HepG2 (cell line): ENCODE results near the gene MOV10L1. TPM values are rescaled to one million over a fixed set of nuclear protein-coding genes. Genes with fewer than 3 reads are reported as not detected.

ENCODE experiments used
- AHR ChIP-seq: IDR thresholded peaks from 2 replicates; pipeline ENCODE4 v1.6.1; 2018; ENCODE audit warnings: missing genetic modification reagents, missing compliant biosample characterization
- FOXA1 ChIP-seq, 2 experiments: fragments of 450-650 bp in 1 of 2; sonication (generic) in 1 of 2; formaldehyde crosslinking in 1 of 2; IDR thresholded peaks; 2 replicates each; pipeline versions ENCODE4 v1.4.0 to v1.6.1; 2016 to 2020; ENCODE audit warnings: missing genetic modification reagents in 1 of 2
- MEIS1 ChIP-seq: sonication (generic); formaldehyde crosslinking; IDR thresholded peaks from 2 replicates; pipeline ENCODE4 v1.9.0; 2021; ENCODE audit warnings: mild to moderate bottlenecking, missing genetic modification reagents, moderate library complexity, borderline replicate concordance
- NONO ChIP-seq, 2 experiments: fragments of 450-650 bp in 1 of 2; sonication (generic) in 1 of 2; formaldehyde crosslinking in 1 of 2; IDR thresholded peaks in 1 of 2; conservative IDR thresholded peaks in 1 of 2; 2 replicates each; pipeline versions ENCODE4 v1.6.1 to v1.8.0; 2017 to 2022; ENCODE audit warnings: mild to moderate bottlenecking in 1 of 2, missing genetic modification reagents in 1 of 2, moderate library complexity in 1 of 2
- NR2F1 ChIP-seq, 2 experiments: fragments of 450-650 bp in 1 of 2; formaldehyde crosslinking in 1 of 2; IDR thresholded peaks; 2 replicates each; pipeline versions ENCODE4 v1.5.0 to v1.6.1; 2016 to 2020; ENCODE audit warnings: mild to moderate bottlenecking in 1 of 2, missing compliant biosample characterization in 1 of 2, missing genetic modification reagents in 1 of 2, moderate library complexity in 1 of 2
- SMARCE1 ChIP-seq: fragments of 450-650 bp; IDR thresholded peaks from 2 replicates; pipeline ENCODE4 v1.6.1; 2017; ENCODE audit warnings: borderline replicate concordance
- THAP11 ChIP-seq: IDR thresholded peaks from 2 replicates; pipeline ENCODE4 v1.6.1; 2016; ENCODE audit warnings: missing biosample characterization, missing genetic modification reagents
- ZNF326 ChIP-seq: sonication (generic); formaldehyde crosslinking; IDR thresholded peaks from 2 replicates; pipeline ENCODE4 v1.4.0; 2020; ENCODE audit warnings: missing genetic modification reagents, borderline replicate concordance
- ZNF558 ChIP-seq: sonication (generic); formaldehyde crosslinking; IDR thresholded peaks from 2 replicates; pipeline ENCODE4 v1.9.0; 2022; ENCODE audit warnings: mild to moderate bottlenecking, missing genetic modification reagents, borderline replicate concordance
- ZNF605 ChIP-seq: sonication (generic); formaldehyde crosslinking; IDR thresholded peaks from 2 replicates; pipeline ENCODE4 v1.8.0; 2022; ENCODE audit warnings: mild to moderate bottlenecking, missing genetic modification reagents
- ZNF75D ChIP-seq: sonication (generic); formaldehyde crosslinking; IDR thresholded peaks from 2 replicates; pipeline ENCODE4 v1.8.1; 2023; ENCODE audit warnings: missing genetic modification reagents, mild to moderate bottlenecking, borderline replicate concordance
- ZNF850 ChIP-seq: sonication (generic); formaldehyde crosslinking; conservative IDR thresholded peaks from 2 replicates; pipeline ENCODE4 v1.9.0; 2021; ENCODE audit warnings: mild to moderate bottlenecking, missing genetic modification reagents
- polyA plus RNA-seq, 8 experiments: library from polyadenylated mRNA; depleted of rRNA in 3 of 8; stranded (reverse) in 7 of 8; unstranded in 1 of 8; fragments of >200 nt; fragmentation: Illumina TruSeq in 4 of 8; extraction: Trizol in 4 of 8; gene quantifications; 2 replicates each; pipeline versions ENCODE4 v1.2.1 to v1.2.3, GENCODE V29; 2011 to 2016; ENCODE audit warnings: low read depth in 4 of 8, missing spikeins in 1 of 8, mixed read lengths in 1 of 8; ENCODE audit not compliant: insufficient read depth in 1 of 8
- total RNA-seq, 5 experiments: library from RNA; depleted of rRNA; stranded (reverse); fragments of >200 nt; fragmentation: Illumina TruSeq; extraction: Trizol; gene quantifications; 2 replicates each; pipeline ENCODE4 v1.2.3, GENCODE V29; 2016; ENCODE audit warnings: low read depth in 1 of 5
- TF ChIP-seq, protein P1 (sequence below): IDR thresholded peaks from 2 replicates; pipeline ENCODE4 v1.6.1; 2012; ENCODE audit warnings: low read length, improper control_type of control experiment
- TF ChIP-seq, protein P2 (sequence below): sonication (generic); formaldehyde crosslinking; IDR thresholded peaks from 2 replicates; pipeline ENCODE4 v1.4.0; 2020; ENCODE audit warnings: missing genetic modification reagents, mild to moderate bottlenecking, borderline replicate concordance
- TF ChIP-seq, protein P3 (sequence below): IDR thresholded peaks from 2 replicates; pipeline ENCODE4 v1.6.1; 2012; ENCODE audit warnings: low read depth, low read length, improper control_type of control experiment
- TF ChIP-seq, protein P4 (sequence below): sonication (generic); formaldehyde crosslinking; IDR thresholded peaks from 2 replicates; pipeline ENCODE4 v1.4.0; 2020; ENCODE audit warnings: missing genetic modification reagents, mild to moderate bottlenecking, borderline replicate concordance

MOV10L1 gene
- total and polyA plus RNA-seq, 2 of the 13 experiments (the other 11 are each of a cell fraction or from before 2014, with no cell fraction given), result 0.11 to 0.12 TPM

DNA sequence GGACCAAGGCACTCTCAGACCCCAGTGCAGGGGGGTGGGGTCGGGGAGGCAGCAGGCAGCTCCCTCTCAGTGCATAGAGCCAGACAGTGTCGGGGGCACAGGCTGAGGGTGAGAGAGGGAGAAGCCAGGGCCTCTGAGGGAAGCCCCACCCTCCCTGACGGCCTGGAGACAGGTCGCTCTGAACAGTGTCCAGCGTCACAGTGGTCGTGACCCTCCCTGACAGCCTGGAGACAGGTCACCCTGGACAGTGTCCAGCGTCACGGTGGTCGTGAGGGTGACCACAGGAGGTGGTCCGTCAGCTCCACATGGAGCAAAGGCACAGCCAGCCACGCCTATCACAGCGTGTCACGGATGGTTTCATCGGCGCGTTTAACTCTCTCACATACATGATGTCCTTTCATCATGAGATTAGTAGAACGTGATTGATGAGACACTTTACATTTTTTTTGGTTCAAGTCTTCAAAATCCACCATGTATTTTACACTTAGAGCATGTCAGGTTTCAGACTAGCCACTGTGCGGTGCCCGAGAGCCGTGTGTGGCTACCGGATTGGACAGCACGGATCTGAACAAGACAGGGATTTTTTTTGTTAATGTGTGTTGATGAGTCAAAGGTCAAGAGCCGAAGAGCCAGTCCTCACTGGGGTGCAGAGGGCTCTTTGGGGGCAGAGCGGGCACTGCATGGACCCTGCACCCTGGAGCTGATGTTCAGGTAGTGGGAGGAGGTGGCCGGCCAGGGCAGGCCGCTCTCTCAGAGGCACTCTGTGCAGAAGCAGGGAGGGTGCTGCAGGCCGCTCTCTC lies 56.8 kb downstream of the MOV10L1 start (continued):
- TF ChIP-seq NONO (IDR thresholded peaks at IDR 0.05) (no peak), NONO (CRISPR knock-in tag; conservative IDR thresholded peaks at IDR 0.05) (peak; percentile 89), FOXA1 (IDR thresholded peaks at IDR 0.05) (no peak), FOXA1 (CRISPR knock-in tag; IDR thresholded peaks at IDR 0.05) (no peak), MEIS1 (CRISPR knock-in tag) (peak; percentile 35; the same call in 1 of the 2 replicates), ZNF75D (CRISPR knock-in tag) (no peak), ZNF558 (CRISPR knock-in tag) (no peak), ZNF850 (CRISPR knock-in tag) (no peak), AHR (CRISPR knock-in tag) (no peak), ZNF605 (CRISPR knock-in tag) (peak; percentile 87), SMARCE1 (no peak), THAP11 (CRISPR knock-in tag) (peak; percentile 21; the same call in 1 of the 2 replicates), NR2F1 (CRISPR knock-in tag; IDR thresholded peaks at IDR 0.05) (peak; percentile 83 to 91), ZNF326 (CRISPR knock-in tag) (no peak)
- TF ChIP-seq, protein P1, sequence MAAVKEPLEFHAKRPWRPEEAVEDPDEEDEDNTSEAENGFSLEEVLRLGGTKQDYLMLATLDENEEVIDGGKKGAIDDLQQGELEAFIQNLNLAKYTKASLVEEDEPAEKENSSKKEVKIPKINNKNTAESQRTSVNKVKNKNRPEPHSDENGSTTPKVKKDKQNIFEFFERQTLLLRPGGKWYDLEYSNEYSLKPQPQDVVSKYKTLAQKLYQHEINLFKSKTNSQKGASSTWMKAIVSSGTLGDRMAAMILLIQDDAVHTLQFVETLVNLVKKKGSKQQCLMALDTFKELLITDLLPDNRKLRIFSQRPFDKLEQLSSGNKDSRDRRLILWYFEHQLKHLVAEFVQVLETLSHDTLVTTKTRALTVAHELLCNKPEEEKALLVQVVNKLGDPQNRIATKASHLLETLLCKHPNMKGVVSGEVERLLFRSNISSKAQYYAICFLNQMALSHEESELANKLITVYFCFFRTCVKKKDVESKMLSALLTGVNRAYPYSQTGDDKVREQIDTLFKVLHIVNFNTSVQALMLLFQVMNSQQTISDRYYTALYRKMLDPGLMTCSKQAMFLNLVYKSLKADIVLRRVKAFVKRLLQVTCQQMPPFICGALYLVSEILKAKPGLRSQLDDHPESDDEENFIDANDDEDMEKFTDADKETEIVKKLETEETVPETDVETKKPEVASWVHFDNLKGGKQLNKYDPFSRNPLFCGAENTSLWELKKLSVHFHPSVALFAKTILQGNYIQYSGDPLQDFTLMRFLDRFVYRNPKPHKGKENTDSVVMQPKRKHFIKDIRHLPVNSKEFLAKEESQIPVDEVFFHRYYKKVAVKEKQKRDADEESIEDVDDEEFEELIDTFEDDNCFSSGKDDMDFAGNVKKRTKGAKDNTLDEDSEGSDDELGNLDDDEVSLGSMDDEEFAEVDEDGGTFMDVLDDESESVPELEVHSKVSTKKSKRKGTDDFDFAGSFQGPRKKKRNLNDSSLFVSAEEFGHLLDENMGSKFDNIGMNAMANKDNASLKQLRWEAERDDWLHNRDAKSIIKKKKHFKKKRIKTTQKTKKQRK, result no peak
- TF ChIP-seq, protein P2, sequence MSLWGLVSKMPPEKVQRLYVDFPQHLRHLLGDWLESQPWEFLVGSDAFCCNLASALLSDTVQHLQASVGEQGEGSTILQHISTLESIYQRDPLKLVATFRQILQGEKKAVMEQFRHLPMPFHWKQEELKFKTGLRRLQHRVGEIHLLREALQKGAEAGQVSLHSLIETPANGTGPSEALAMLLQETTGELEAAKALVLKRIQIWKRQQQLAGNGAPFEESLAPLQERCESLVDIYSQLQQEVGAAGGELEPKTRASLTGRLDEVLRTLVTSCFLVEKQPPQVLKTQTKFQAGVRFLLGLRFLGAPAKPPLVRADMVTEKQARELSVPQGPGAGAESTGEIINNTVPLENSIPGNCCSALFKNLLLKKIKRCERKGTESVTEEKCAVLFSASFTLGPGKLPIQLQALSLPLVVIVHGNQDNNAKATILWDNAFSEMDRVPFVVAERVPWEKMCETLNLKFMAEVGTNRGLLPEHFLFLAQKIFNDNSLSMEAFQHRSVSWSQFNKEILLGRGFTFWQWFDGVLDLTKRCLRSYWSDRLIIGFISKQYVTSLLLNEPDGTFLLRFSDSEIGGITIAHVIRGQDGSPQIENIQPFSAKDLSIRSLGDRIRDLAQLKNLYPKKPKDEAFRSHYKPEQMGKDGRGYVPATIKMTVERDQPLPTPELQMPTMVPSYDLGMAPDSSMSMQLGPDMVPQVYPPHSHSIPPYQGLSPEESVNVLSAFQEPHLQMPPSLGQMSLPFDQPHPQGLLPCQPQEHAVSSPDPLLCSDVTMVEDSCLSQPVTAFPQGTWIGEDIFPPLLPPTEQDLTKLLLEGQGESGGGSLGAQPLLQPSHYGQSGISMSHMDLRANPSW (CRISPR knock-in tag), result no peak
- TF ChIP-seq, protein P3, sequence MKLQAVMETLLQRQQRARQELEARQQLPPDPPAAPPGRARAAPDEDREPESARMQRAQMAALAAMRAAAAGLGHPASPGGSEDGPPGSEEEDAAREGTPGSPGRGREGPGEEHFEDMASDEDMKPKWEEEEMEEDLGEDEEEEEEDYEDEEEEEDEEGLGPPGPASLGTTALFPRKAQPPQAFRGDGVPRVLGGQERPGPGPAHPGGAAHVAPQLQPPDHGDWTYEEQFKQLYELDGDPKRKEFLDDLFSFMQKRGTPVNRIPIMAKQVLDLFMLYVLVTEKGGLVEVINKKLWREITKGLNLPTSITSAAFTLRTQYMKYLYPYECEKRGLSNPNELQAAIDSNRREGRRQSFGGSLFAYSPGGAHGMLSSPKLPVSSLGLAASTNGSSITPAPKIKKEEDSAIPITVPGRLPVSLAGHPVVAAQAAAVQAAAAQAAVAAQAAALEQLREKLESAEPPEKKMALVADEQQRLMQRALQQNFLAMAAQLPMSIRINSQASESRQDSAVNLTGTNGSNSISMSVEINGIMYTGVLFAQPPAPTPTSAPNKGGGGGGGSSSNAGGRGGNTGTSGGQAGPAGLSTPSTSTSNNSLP, result peak; percentile 68
- TF ChIP-seq, protein P4, sequence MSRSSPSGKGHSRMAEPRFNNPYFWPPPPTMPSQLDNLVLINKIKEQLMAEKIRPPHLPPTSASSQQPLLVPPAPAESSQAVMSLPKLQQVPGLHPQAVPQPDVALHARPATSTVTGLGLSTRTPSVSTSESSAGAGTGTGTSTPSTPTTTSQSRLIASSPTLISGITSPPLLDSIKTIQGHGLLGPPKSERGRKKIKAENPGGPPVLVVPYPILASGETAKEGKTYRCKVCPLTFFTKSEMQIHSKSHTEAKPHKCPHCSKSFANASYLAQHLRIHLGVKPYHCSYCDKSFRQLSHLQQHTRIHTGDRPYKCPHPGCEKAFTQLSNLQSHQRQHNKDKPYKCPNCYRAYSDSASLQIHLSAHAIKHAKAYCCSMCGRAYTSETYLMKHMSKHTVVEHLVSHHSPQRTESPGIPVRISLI (CRISPR knock-in tag), result peak; percentile 97
